HG02885 (cell line): ENCODE data around the gene N4BP3.

Source experiments
- ATAC-seq: cut with Tn5 transposase; IDR thresholded peaks from one replicate; pipeline ENCODE4 v1.9.1; 2021; ENCODE audit warnings: mild to moderate bottlenecking; ENCODE audit not compliant: unreplicated experiment, poor library complexity

N4BP3 gene

GRCh38 chr5:178143901-178144300 is 30.6 kb downstream of the N4BP3 start:
- ATAC-seq = no peak

- peak; percentile 73 for ATAC-seq
These were observed 32.9 kb downstream of the N4BP3 start for GRCh38 chr5:178145965-178146820.

- no peak for ATAC-seq
These were observed 34.1 kb downstream of the N4BP3 start for GRCh38 chr5:178147406-178147805.

- no peak for ATAC-seq
These were observed 36.0 kb downstream of the N4BP3 start for GRCh38 chr5:178149199-178149932.

GRCh38 chr5:178150977-178151734 is 37.8 kb downstream of the N4BP3 start:
- ATAC-seq = no peak

- ATAC-seq = no peak
These were observed 39.4 kb downstream of the N4BP3 start for GRCh38 chr5:178152491-178153444.

GRCh38 chr5:178153530-178154340 is 40.4 kb downstream of the N4BP3 start, which contains the start of gene NHP2:
TSS of gene NHP2 (minus strand) at chr5:178153885. CDS start at chr5:178153817, 68 bp downstream.
- ATAC-seq = peak; percentile 99

GRCh38 chr5:178155065-178155464 is 41.7 kb downstream of the N4BP3 start:
- ATAC-seq = no peak

GRCh38 chr5:178160176-178160575 is 46.8 kb downstream of the N4BP3 start:
- ATAC-seq = no peak

GRCh38 chr5:178162481-178162880 is 49.1 kb downstream of the N4BP3 start:
- ATAC-seq = no peak

- peak; percentile 79 for ATAC-seq
These were observed 50.7 kb downstream of the N4BP3 start for GRCh38 chr5:178163772-178164735.

GRCh38 chr5:178165581-178165980 is 52.2 kb downstream of the N4BP3 start:
- ATAC-seq = no peak

- ATAC-seq = no peak
These were observed 57.1 kb downstream of the N4BP3 start for GRCh38 chr5:178170455-178170854.

- no peak for ATAC-seq
These were observed 61.1 kb downstream of the N4BP3 start for GRCh38 chr5:178174456-178174855.
